ENCODE data around the gene RFX4. TPM values are rescaled to one million over a fixed set of nuclear protein-coding genes. Genes with fewer than 3 reads are reported as not detected.

Gene RFX4
- total and polyA plus RNA-seq, 5 donors, result not detected

DNA sequence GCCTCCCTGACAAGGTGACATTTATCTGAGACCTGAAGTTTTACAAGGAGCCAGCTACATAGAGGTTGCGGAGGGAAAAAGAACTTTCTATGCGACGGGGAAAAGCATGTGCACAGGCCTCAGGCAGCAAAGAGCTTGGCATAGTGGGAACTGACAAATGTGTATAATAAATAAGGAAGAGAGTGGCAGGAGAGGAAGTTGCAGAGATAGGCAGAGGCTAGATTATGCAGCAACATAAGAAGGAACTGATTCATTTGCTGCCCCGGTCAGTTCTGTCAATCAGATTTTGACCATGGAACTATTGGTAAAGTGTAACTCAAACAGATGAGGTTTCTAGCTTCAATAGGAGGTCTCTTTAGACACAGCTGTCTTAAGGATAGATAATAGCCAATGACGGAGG lies 158.0 kb downstream of the RFX4 start:
- no peaks in the 10 kb centered on the region for H3K27me3 ChIP-seq (ENCODE audit: control insufficient read depth, insufficient read depth)
- intact Hi-C loops (cut with DNase I), result no loop called here
- ATAC-seq (peak in 1 of 2 donors; percentile 48), DNase-seq (no peak)
- no peak overlapping the region for H3K27ac ChIP-seq (ENCODE audit: low read length)
- no peak overlapping the region for H3K4me3 ChIP-seq (ENCODE audit: low read length)
- WGBS, result 68% methylated on average over 5 of the region's 5 CpGs
- H3K9me3 ChIP-seq (ENCODE audit: control insufficient read depth, low read length), result no peaks in the 10 kb centered on the region
- no peaks in the 10 kb centered on the region for H3K4me1 ChIP-seq (ENCODE audit: control insufficient read depth, insufficient read depth, low read length)

DNA sequence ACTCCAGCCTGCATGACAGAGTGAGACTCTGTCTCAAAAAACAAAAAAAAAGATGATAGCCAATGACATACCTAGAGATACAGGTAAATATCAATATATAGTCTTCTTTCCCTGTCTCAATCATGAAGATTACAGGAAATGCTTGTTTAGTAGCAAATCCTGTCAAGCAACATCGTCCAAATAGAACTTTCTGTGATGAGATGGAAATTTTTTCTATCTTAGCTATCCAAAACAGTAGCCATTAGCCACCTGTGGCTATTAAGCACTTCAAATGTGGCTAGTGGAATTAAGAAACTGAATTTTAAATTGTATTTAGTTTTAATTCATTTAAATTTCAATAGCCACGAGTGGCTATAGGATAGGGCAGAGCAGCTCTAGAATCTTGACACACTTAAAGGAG lies 158.4 kb downstream of the RFX4 start:
- no peak for ATAC-seq
- Histone ChIP-seq H3K4me1 (ENCODE audit: control insufficient read depth, insufficient read depth, low read length) (no peaks in the 10 kb centered on the region), H3K27ac (ENCODE audit: low read length) (no peak overlapping the region), H3K9me3 (ENCODE audit: control insufficient read depth, low read length) (no peaks in the 10 kb centered on the region), H3K27me3 (ENCODE audit: control insufficient read depth, insufficient read depth) (no peaks in the 10 kb centered on the region), H3K4me3 (ENCODE audit: low read length) (no peak overlapping the region)
- intact Hi-C loops (cut with DNase I), result no loop called here
- no peak for DNase-seq
- WGBS, result 82% methylated on average over 2 of the region's 2 CpGs

GRCh38 chr12:106743270-106743988 lies 160.6 kb downstream of the RFX4 start:
- 60% methylated on average over 8 of the region's 8 CpGs for WGBS
- Histone ChIP-seq H3K27me3 (ENCODE audit: control insufficient read depth, insufficient read depth) (no peaks in the 10 kb centered on the region), H3K9me3 (ENCODE audit: control insufficient read depth, low read length) (no peaks in the 10 kb centered on the region), H3K4me3 (ENCODE audit: low read length) (no peak overlapping the region), H3K4me1 (ENCODE audit: control insufficient read depth, insufficient read depth, low read length) (no peaks in the 10 kb centered on the region), H3K27ac (ENCODE audit: low read length) (no peak overlapping the region)
- intact Hi-C loops (cut with DNase I), result no loop called here
- ATAC-seq, result no peak
- DNase-seq, result no peak

- H3K9me3 ChIP-seq (ENCODE audit: control insufficient read depth, low read length), result no peaks in the 10 kb centered on the region
- WGBS, result 82% methylated on average over 6 of the region's 6 CpGs
- H3K27me3 ChIP-seq (ENCODE audit: control insufficient read depth, insufficient read depth), result no peaks in the 10 kb centered on the region
- no peak overlapping the region for H3K4me3 ChIP-seq (ENCODE audit: low read length)
- no peaks in the 10 kb centered on the region for H3K4me1 ChIP-seq (ENCODE audit: control insufficient read depth, insufficient read depth, low read length)
- intact Hi-C loops (cut with DNase I), result no loop called here
- no peak for ATAC-seq
- no peak overlapping the region for H3K27ac ChIP-seq (ENCODE audit: low read length)
- no peak for DNase-seq
Measured at GRCh38 chr12:106744600-106744999, 161.8 kb downstream of the RFX4 start.

- DNase-seq (no peak), ATAC-seq (no peak)
- H3K4me3 ChIP-seq (ENCODE audit: low read length), result no peak overlapping the region
- WGBS, result 80% methylated on average over 4 of the region's 4 CpGs
- no peaks in the 10 kb centered on the region for H3K4me1 ChIP-seq (ENCODE audit: control insufficient read depth, insufficient read depth, low read length)
- H3K27me3 ChIP-seq (ENCODE audit: control insufficient read depth, insufficient read depth), result no peaks in the 10 kb centered on the region
- no peaks in the 10 kb centered on the region for H3K9me3 ChIP-seq (ENCODE audit: control insufficient read depth, low read length)
- intact Hi-C loops (cut with DNase I), result no loop called here
- H3K27ac ChIP-seq (ENCODE audit: low read length), result no peak overlapping the region
Measured at GRCh38 chr12:106745181-106745745, 162.5 kb downstream of the RFX4 start.

DNA sequence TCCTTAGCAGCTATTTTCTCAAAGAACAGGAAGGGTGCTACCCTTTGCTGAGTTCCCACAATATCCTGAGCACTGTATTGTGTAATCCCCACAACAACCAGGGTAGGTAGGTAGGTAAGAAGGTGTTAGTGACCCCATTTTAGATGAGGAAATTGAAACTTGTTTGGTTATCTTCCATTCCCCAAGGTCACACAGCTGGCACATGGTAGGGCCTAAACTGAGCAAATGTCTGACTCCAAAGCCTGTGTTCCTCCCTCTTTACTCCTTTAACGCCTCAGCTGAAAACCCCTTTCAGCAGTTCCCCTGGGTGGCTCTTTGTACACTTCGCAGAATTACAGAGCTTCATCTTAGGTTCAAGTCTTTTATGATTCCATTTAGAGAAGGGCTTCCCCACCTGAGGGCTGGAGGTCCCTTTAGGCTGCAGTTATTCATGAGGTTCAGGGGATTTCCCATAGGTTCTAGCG lies 165.2 kb downstream of the RFX4 start:
- Histone ChIP-seq H3K9me3 (ENCODE audit: control insufficient read depth, low read length) (no peaks in the 10 kb centered on the region), H3K4me3 (ENCODE audit: low read length) (no peak overlapping the region), H3K27me3 (ENCODE audit: control insufficient read depth, insufficient read depth) (no peaks in the 10 kb centered on the region), H3K27ac (ENCODE audit: low read length) (no peak overlapping the region), H3K4me1 (ENCODE audit: control insufficient read depth, insufficient read depth, low read length) (no peaks in the 10 kb centered on the region)
- DNase-seq (no peak), ATAC-seq (no peak)
- WGBS, result 92% methylated on average over 3 of the region's 3 CpGs
- intact Hi-C loops (cut with DNase I), result no loop called here

- Histone ChIP-seq H3K9me3 (ENCODE audit: control insufficient read depth, low read length) (no peaks in the 10 kb centered on the region), H3K27ac (ENCODE audit: low read length) (no peak overlapping the region), H3K27me3 (ENCODE audit: control insufficient read depth, insufficient read depth) (no peaks in the 10 kb centered on the region), H3K4me1 (ENCODE audit: control insufficient read depth, insufficient read depth, low read length) (no peaks in the 10 kb centered on the region), H3K4me3 (ENCODE audit: low read length) (no peak overlapping the region)
- DNase-seq (no peak), ATAC-seq (no peak)
- intact Hi-C loops (cut with DNase I), result no loop called here
- WGBS, result 90% methylated on average over 3 of the region's 3 CpGs
Measured at GRCh38 chr12:106750524-106750923, 167.7 kb downstream of the RFX4 start.

GRCh38 chr12:106753526-106753925 lies 170.7 kb downstream of the RFX4 start:
- H3K27me3 ChIP-seq (ENCODE audit: control insufficient read depth, insufficient read depth), result no peaks in the 10 kb centered on the region
- H3K4me3 ChIP-seq (ENCODE audit: low read length), result no peak overlapping the region
- H3K9me3 ChIP-seq (ENCODE audit: control insufficient read depth, low read length), result no peaks in the 10 kb centered on the region
- no peak for DNase-seq
- 78% methylated on average over 7 of the region's 7 CpGs for WGBS
- no peak overlapping the region for H3K27ac ChIP-seq (ENCODE audit: low read length)
- intact Hi-C loops (cut with DNase I), result no loop called here
- H3K4me1 ChIP-seq (ENCODE audit: control insufficient read depth, insufficient read depth, low read length), result peaks cover 2% of the 10 kb centered on the region
- no peak for ATAC-seq

DNA sequence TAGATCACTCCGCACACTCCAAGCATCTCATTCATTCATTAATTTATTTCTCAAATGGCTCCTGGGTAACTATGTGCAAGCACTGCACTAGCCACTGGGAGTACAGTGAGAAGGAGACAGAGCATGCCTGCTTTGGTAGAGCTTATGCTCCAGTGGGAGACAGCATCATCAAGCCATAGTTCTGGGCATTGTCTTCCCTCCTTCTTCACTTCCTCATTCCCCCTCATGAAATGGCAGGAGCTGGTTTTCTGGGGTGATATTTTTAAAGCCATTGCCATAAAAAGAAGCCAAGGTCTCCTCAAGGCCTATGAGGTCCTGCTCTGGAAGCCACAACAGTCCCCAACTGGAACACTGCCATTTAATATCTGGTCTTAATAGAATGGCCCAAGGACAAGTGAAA lies 171.5 kb downstream of the RFX4 start:
- H3K4me3 ChIP-seq (ENCODE audit: low read length), result no peak overlapping the region
- WGBS, result 94% methylated on average over 1 of the region's 1 CpG
- peaks cover 4% of the 10 kb centered on the region for H3K4me1 ChIP-seq (ENCODE audit: control insufficient read depth, insufficient read depth, low read length)
- no peak for DNase-seq
- intact Hi-C loops (cut with DNase I), result no loop called here
- H3K27me3 ChIP-seq (ENCODE audit: control insufficient read depth, insufficient read depth), result no peaks in the 10 kb centered on the region
- no peak for ATAC-seq
- H3K9me3 ChIP-seq (ENCODE audit: control insufficient read depth, low read length), result no peaks in the 10 kb centered on the region
- no peak overlapping the region for H3K27ac ChIP-seq (ENCODE audit: low read length)

- H3K4me3 ChIP-seq (ENCODE audit: low read length), result no peak overlapping the region
- intact Hi-C loops (cut with DNase I), result no loop called here
- no peaks in the 10 kb centered on the region for H3K27me3 ChIP-seq (ENCODE audit: control insufficient read depth, insufficient read depth)
- WGBS, result 67% methylated on average over 6 of the region's 6 CpGs
- ATAC-seq (peak; percentile 38 to 54), DNase-seq (no peak)
- peak overlapping the region; percentile 25 for H3K27ac ChIP-seq (ENCODE audit: low read length)
- peaks cover 9% of the 10 kb centered on the region for H3K4me1 ChIP-seq (ENCODE audit: control insufficient read depth, insufficient read depth, low read length)
- no peaks in the 10 kb centered on the region for H3K9me3 ChIP-seq (ENCODE audit: control insufficient read depth, low read length)
Measured at GRCh38 chr12:106757623-106758348, 175.0 kb downstream of the RFX4 start.

DNA sequence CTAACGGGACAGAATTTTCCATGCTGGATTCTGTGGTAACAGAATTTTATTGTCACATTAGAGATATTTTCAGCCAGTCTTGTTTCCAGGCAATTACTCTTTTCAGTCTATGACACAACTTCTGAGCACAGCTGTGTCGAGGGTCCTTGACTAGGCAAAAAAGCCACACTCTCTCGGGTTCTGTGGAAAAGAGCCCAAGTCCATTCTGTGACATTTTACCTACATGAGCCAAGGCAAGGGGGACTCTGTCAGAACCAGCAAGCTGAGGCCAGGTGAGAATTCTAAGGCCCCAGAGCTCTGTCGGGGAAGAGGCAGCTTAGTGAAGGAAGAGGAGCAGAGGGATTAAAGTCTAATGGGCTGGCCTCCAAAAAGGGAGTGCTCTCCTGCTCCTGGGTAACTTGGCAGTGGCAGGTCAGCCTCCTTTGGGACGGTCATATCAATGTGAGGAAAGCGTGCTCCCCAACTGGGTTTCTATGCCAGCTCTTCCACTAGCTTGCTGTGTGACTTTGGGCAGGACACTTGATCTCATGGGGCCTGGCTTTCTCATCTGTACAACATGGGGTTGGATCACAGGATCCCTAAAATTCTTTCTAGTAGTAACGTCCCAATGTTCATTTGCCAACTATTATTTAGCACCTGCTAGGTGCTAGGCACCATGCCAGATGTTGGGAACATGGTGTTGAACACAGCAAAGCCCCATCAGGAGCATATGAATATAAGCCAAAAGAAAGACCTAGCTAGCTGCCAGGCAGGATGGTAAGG lies 175.7 kb downstream of the RFX4 start:
- intact Hi-C loops (cut with DNase I), result no loop called here
- 72% methylated on average over 7 of the region's 7 CpGs for WGBS
- H3K4me3 ChIP-seq (ENCODE audit: low read length), result no peak overlapping the region
- H3K9me3 ChIP-seq (ENCODE audit: control insufficient read depth, low read length), result no peaks in the 10 kb centered on the region
- ATAC-seq (peak; percentile 34 to 40), DNase-seq (no peak)
- H3K27ac ChIP-seq (ENCODE audit: low read length), result peak overlapping the region; percentile 61
- peaks cover 9% of the 10 kb centered on the region for H3K4me1 ChIP-seq (ENCODE audit: control insufficient read depth, insufficient read depth, low read length)
- no peaks in the 10 kb centered on the region for H3K27me3 ChIP-seq (ENCODE audit: control insufficient read depth, insufficient read depth)
